K562 (cell line): ENCODE measurements around the gene LRMDA. TPM values are rescaled to one million over a fixed set of nuclear protein-coding genes. Genes with fewer than 3 reads are reported as not detected.

ENCODE experiments used
- ATAC-seq: fragments of 200-7000 bp; cut with Tn5 transposase; 3 replicates; pipeline ENCODE4 v1.9.1; 2020; ENCODE audit warnings: moderate library complexity
- BruUV-seq: library from RNA; stranded (reverse); fragments of 400-500 nt; replicated peaks from 2 replicates; lab custom pipeline; 2021; lab: Mats Ljungman, UMichigan
- CTCF ChIA-PET: fragments of 300-600 bp; formaldehyde crosslinking; extraction: SDS; loops from one replicate; lab custom pipeline; 2021; ENCODE audit warnings: low intra/inter-chr PET ratio; lab: Yijun Ruan, JAX
- POLR2A ChIA-PET: fragments of 300-600, 350-650 bp; sonication (Branson Sonifier 250); formaldehyde crosslinking; extraction: SDS; loops from one replicate; lab custom pipeline; 2021; ENCODE audit warnings: antibody characterized with exemption, inconsistent platforms; lab: Yijun Ruan, JAX
- DNase-seq, 4 experiments: peaks; one replicate each; pipeline versions ENCODE4 v3.0.0 to v3.0.0-alpha.2; 2011 to 2018; ENCODE audit warnings: low spot score in 3 of 4, mixed read lengths in 3 of 4; ENCODE audit errors: extremely low read depth in 1 of 4
- FAIRE-seq: peaks from 2 replicates; lab custom pipeline; 2011; peaks lifted over from hg19 to GRCh38; lab: Jason Lieb, UNC
- H2AFZ ChIP-seq: 2 replicates; pipeline ENCODE4 v1.6.0; 2011; ENCODE audit warnings: low read depth, low read length, control low read depth, inconsistent platforms
- H3K27ac ChIP-seq: fragments of 200-600 bp; 3 replicates; pipeline ENCODE4 v1.8.0; 2011; ENCODE audit warnings: low read depth, mild to moderate bottlenecking, control low read depth, inconsistent platforms, low read length, moderate library complexity, mixed read lengths; ENCODE audit errors: extremely low read depth
- H3K27me3 ChIP-seq, 2 experiments: fragments of 300-600 bp in 1 of 2; 2 replicates in 1 of 2; 3 replicates in 1 of 2; pipeline versions ENCODE4 v1.6.0 to v1.8.0; 2011; ENCODE audit warnings: inconsistent platforms in 2 of 2, low read length in 2 of 2, mild to moderate bottlenecking in 1 of 2, mixed read lengths in 1 of 2, moderate library complexity in 1 of 2; ENCODE audit not compliant: control insufficient read depth in 2 of 2, insufficient read depth in 2 of 2
- H3K36me3 ChIP-seq: fragments of 300-600 bp; 3 replicates; pipeline ENCODE4 v1.8.0; 2011; ENCODE audit warnings: mild to moderate bottlenecking, low read length, inconsistent platforms; ENCODE audit not compliant: control insufficient read depth, insufficient read depth
- H3K4me1 ChIP-seq, 2 experiments: fragments of 200-600 bp in 1 of 2; replicated peaks in 1 of 2; 2 replicates in 1 of 2; 3 replicates in 1 of 2; pipeline versions ENCODE4 v1.5.1 to v1.8.0; 2011; ENCODE audit warnings: inconsistent platforms in 2 of 2, low read length in 2 of 2, mild to moderate bottlenecking in 1 of 2, mixed read lengths in 1 of 2, moderate library complexity in 1 of 2; ENCODE audit not compliant: control insufficient read depth in 2 of 2, insufficient read depth in 2 of 2
- H3K4me2 ChIP-seq: 2 replicates; pipeline ENCODE4 v1.6.1; 2011; ENCODE audit warnings: low read length, control low read depth, inconsistent platforms, mixed read lengths; ENCODE audit not compliant: insufficient read depth
- H3K4me3 ChIP-seq: fragments of 200-600 bp; sonication (generic), shearing (Covaris generic); 2 replicates; pipeline ENCODE4 v1.5.1; 2016; ENCODE audit warnings: control low read depth, inconsistent platforms
- H3K79me2 ChIP-seq: fragments of 200-600 bp; 3 replicates; pipeline ENCODE4 v1.8.0; 2011; ENCODE audit warnings: low read length, inconsistent platforms; ENCODE audit not compliant: control insufficient read depth, insufficient read depth
- H3K9ac ChIP-seq, 2 experiments: 2 replicates each; pipeline versions ENCODE4 v1.6.0 to v1.6.1; 2011; ENCODE audit warnings: low read depth in 2 of 2, low read length in 2 of 2, control low read depth in 1 of 2, inconsistent platforms in 1 of 2, mild to moderate bottlenecking in 1 of 2, mixed read lengths in 1 of 2; ENCODE audit not compliant: insufficient read depth in 1 of 2
- H3K9me1 ChIP-seq: one replicate; pipeline ENCODE4 v1.6.0; 2011; ENCODE audit warnings: inconsistent platforms, mild to moderate bottlenecking, low read length, moderate library complexity; ENCODE audit not compliant: control insufficient read depth, insufficient read depth
- H3K9me3 ChIP-seq: replicated peaks from 2 replicates; pipeline ENCODE4 v1.5.1; 2011; ENCODE audit warnings: low read depth, low read length, inconsistent platforms; ENCODE audit not compliant: control insufficient read depth, insufficient read depth
- H4K20me1 ChIP-seq: replicated peaks from 2 replicates; pipeline ENCODE4 v1.6.1; 2011; ENCODE audit warnings: low read length, inconsistent platforms, mixed read lengths; ENCODE audit not compliant: control insufficient read depth, insufficient read depth
- ATF7 ChIP-seq: fragments of 450-650 bp; IDR thresholded peaks from 2 replicates; pipeline ENCODE4 v1.7.1; 2014; ENCODE audit warnings: mild to moderate bottlenecking, moderate library complexity
- CEBPB ChIP-seq: fragments of 450-650 bp; IDR thresholded peaks from 2 replicates; pipeline ENCODE4 v1.6.1; 2016; ENCODE audit warnings: missing genetic modification characterization, missing compliant biosample characterization
- E2F5 ChIP-seq: sonication (generic); formaldehyde crosslinking; IDR thresholded peaks from 2 replicates; pipeline ENCODE4 v1.8.0; 2022; ENCODE audit warnings: mild to moderate bottlenecking, missing genetic modification reagents
- GATA2 ChIP-seq: sonication (generic); formaldehyde crosslinking; IDR thresholded peaks from 2 replicates; pipeline ENCODE4 v1.4.0; 2020; ENCODE audit warnings: mild to moderate bottlenecking, missing genetic modification reagents
- JUNB ChIP-seq: fragments of 450-650 bp; formaldehyde crosslinking; conservative IDR thresholded peaks from 2 replicates; pipeline ENCODE4 v1.4.0; 2020; ENCODE audit warnings: mild to moderate bottlenecking
- KDM4B ChIP-seq, 2 experiments: fragments of 450-650 bp in 1 of 2; sonication (generic) in 1 of 2; IDR thresholded peaks; 2 replicates each; pipeline ENCODE4 v1.6.1; 2016 to 2017; ENCODE audit warnings: borderline replicate concordance in 2 of 2, antibody characterized with exemption in 1 of 2, low read depth in 1 of 2, mild to moderate bottlenecking in 1 of 2
- LARP7 ChIP-seq: fragments of 450-650 bp; IDR thresholded peaks from 2 replicates; pipeline ENCODE4 v1.6.1; 2016
- MTA1 ChIP-seq: fragments of 450-650 bp; IDR thresholded peaks from 2 replicates; pipeline ENCODE4 v1.6.1; 2017; ENCODE audit warnings: borderline replicate concordance
- MXI1 ChIP-seq: IDR thresholded peaks from 2 replicates; pipeline ENCODE4 v1.6.1; 2011; ENCODE audit warnings: low read depth, mild to moderate bottlenecking, improper control_type of control experiment, low read length
- NCOR1 ChIP-seq: fragments of 450-650 bp; IDR thresholded peaks from 2 replicates; pipeline ENCODE4 v1.6.1; 2016; ENCODE audit warnings: mild to moderate bottlenecking, moderate library complexity
- PHF21A ChIP-seq: fragments of 450-650 bp; IDR thresholded peaks from 2 replicates; pipeline ENCODE4 v1.6.1; 2017; ENCODE audit warnings: low read depth, borderline replicate concordance
- PHTF2 ChIP-seq: fragments of 250-450 bp; sonication (Bioruptor Pico); IDR thresholded peaks from 2 replicates; pipeline ENCODE4 v1.5.0; 2021; ENCODE audit warnings: mild to moderate bottlenecking
- PREB ChIP-seq: sonication (generic); formaldehyde crosslinking; IDR thresholded peaks from 2 replicates; pipeline ENCODE4 v1.8.1; 2023; ENCODE audit warnings: mild to moderate bottlenecking, missing genetic modification reagents
- SP1 ChIP-seq: sonication (generic); formaldehyde crosslinking; IDR thresholded peaks from 2 replicates; pipeline ENCODE4 v1.8.1; 2022; ENCODE audit warnings: mild to moderate bottlenecking, missing genetic modification reagents
- TAF7 ChIP-seq: fragments of 450-650 bp; IDR thresholded peaks from 2 replicates; pipeline ENCODE4 v1.6.1; 2016; ENCODE audit warnings: missing genetic modification characterization, missing compliant biosample characterization
- TRIM28 ChIP-seq: fragments of 450-650 bp; IDR thresholded peaks from 2 replicates; pipeline ENCODE4 v1.6.1; 2017
- YY1 ChIP-seq, 3 experiments: IDR thresholded peaks; 2 replicates each; pipeline ENCODE4 v1.6.1; 2011; ENCODE audit warnings: low read length in 2 of 3, mild to moderate bottlenecking in 2 of 3, moderate library complexity in 2 of 3, borderline replicate concordance in 1 of 3, control low read depth in 1 of 3, low read depth in 1 of 3; ENCODE audit not compliant: insufficient read depth in 3 of 3, insufficient replicate concordance in 2 of 3, control insufficient read depth in 1 of 3, insufficient read length in 1 of 3; ENCODE audit errors: extremely low read depth in 1 of 3
- ZNF280B ChIP-seq: fragments of 250-450 bp; sonication (Bioruptor Pico); IDR thresholded peaks from 2 replicates; pipeline ENCODE4 v1.5.1; 2021; ENCODE audit warnings: mild to moderate bottlenecking
- ZSCAN29 ChIP-seq: fragments of 450-650 bp; IDR thresholded peaks from 2 replicates; pipeline ENCODE4 v1.6.1; 2017
- WGBS: fragments of 100-300 bp; shearing (Covaris generic); methylation state at CpG from one replicate; pipeline ENCODE4 v1.1.6; 2016; ENCODE audit warnings: low coverage, mixed read lengths; ENCODE audit not compliant: insufficient coverage; ENCODE audit errors: missing lambda C conversion rate; 5-methylcytosine and 5-hydroxymethylcytosine counted together
- in situ Hi-C: fragments of 300-500 bp; cut with MboI; formaldehyde crosslinking; loops from 4 replicates; pipeline ENCODE4 v1.15.0; 2018; ENCODE audit warnings: inconsistent platforms, mixed read lengths
- intact Hi-C: fragments of 100-400 bp; cut with micrococcal nuclease; formaldehyde crosslinking; loops from 2 replicates; pipeline ENCODE4 v1.14.2; 2022
- polyA plus RNA-seq, 8 experiments: library from polyadenylated mRNA; depleted of rRNA in 4 of 8; stranded (reverse) in 5 of 8; unstranded in 3 of 8; fragments of >200 nt; fragmentation: Nextera tagmentation in 2 of 8; fragmentation: Illumina TruSeq in 1 of 8; extraction: Ambion mirVana in 2 of 8; extraction: Trizol in 1 of 8; gene quantifications; 2 replicates each; pipeline versions ENCODE4 v1.2.1 to v1.2.3, GENCODE V29; 2011 to 2014; ENCODE audit warnings: inconsistent platforms in 1 of 8, missing spikeins in 1 of 8
- total RNA-seq, 7 experiments: library from RNA; depleted of rRNA in 6 of 7; stranded (reverse); fragments of >200 nt in 6 of 7; fragmentation: Illumina TruSeq in 2 of 7; extraction: Trizol in 2 of 7; gene quantifications; 2 replicates each; pipeline versions ENCODE4 v1.2.1 to v1.2.3, GENCODE V29; 2011 to 2021; ENCODE audit warnings: low replicate concordance in 1 of 7

LRMDA gene
- total and polyA plus RNA-seq, 9 of the 15 experiments (the other 6 are each of a cell fraction or from before 2014, with no cell fraction given): 0.25 TPM; not detected in 8

- TF ChIP-seq E2F5 (CRISPR knock-in tag) (no peak), SP1 (CRISPR knock-in tag) (no peak), LARP7 (no peak), YY1 (IDR thresholded peaks at IDR 0.05; ENCODE audit: borderline replicate concordance in 1 of 3, control insufficient read depth in 1 of 3, extremely low read depth in 1 of 3, insufficient read depth in 3 of 3, insufficient read length in 1 of 3, insufficient replicate concordance in 2 of 3, low read depth in 1 of 3, low read length in 2 of 3) (no peak)
These were observed 773.9 kb downstream of the LRMDA start (continued) for GRCh38 chr10:76205361-76205760.

DNA sequence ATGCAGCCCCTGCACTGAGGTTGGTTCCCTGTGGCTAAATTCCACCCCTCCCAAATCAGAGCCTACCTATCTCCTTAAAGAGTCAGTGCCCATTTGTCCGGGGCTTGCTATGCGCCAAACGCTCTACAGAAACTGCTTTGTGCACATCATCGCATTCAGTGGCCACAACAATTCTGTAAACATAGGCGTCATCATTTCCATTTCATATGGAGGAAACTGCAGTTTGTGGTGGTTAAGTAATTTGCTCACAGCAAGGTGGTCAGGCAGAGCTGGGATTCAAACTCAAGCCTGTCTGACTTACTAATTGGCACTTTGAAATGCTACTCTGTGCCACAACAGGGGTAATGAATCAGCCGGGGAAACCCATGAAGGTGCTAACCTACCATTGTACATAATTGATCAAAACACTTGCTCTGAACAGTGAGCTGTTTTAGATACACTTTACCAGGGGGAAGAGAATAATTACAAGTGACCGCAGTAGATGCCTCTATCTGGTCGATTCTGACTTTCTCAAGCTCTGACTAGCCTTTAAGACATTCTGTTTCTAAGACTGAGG is 775.5 kb downstream of the LRMDA start:
- ATAC-seq: no peak
- Histone ChIP-seq H3K9me1 (no peaks in the 10 kb centered on the region), H3K4me3 (no peak overlapping the region), H4K20me1 (no peaks in the 10 kb centered on the region), H3K27ac (no peak overlapping the region), H3K9ac (no peak overlapping the region), H3K27me3 (no peaks in the 10 kb centered on the region), H3K79me2 (no peaks in the 10 kb centered on the region), H3K9me3 (no peaks in the 10 kb centered on the region), H3K4me2 (no peak overlapping the region), H3K36me3 (no peaks in the 10 kb centered on the region), H2AFZ (no peak overlapping the region), H3K4me1 (no peaks in the 10 kb centered on the region)
- 2% methylated on average over 8 of the region's 8 CpGs for WGBS
- intact Hi-C loops (no loop called here), in situ Hi-C loops (no loop called here)
- CTCF ChIA-PET: no interaction called here
- POLR2A ChIA-PET: no interaction called here
- DNase-seq: no peak
- no peak for FAIRE-seq
- BruUV-seq: no TSS peak
- TF ChIP-seq CEBPB (tag): no peak
- no peak for TF ChIP-seq MXI1
- TF ChIP-seq MTA1: no peak
- no peak for TF ChIP-seq JUNB (CRISPR knock-in tag)
- TF ChIP-seq PHTF2 (CRISPR knock-in tag): no peak
- no peak for TF ChIP-seq KDM4B (IDR thresholded peaks at IDR 0.05; ENCODE audit: borderline replicate concordance in 2 of 2, low read depth in 1 of 2)
- TF ChIP-seq GATA2 (CRISPR knock-in tag): no peak
- no peak for TF ChIP-seq ZSCAN29
- TF ChIP-seq PREB (CRISPR knock-in tag): no peak
- TF ChIP-seq TRIM28: no peak
- no peak for TF ChIP-seq ATF7
- no peak for TF ChIP-seq TAF7
- TF ChIP-seq ZNF280B (CRISPR knock-in tag): no peak
- no peak for TF ChIP-seq NCOR1
- TF ChIP-seq PHF21A: no peak
